WTC11 (cell line): ENCODE results near the gene SHCBP1. TPM values are rescaled to one million over a fixed set of nuclear protein-coding genes. Genes with fewer than 3 reads are reported as not detected.

Experiments
- ATAC-seq: fragments of 200-7000 bp; cut with Tn5 transposase; 2 replicates; pipeline ENCODE4 v1.10.0; 2021; ENCODE audit warnings: mild to moderate bottlenecking, moderate library complexity
- CTCF ChIA-PET: fragments of 300-600 bp; sonication (Branson Sonifier 250); formaldehyde crosslinking; loops from one replicate; lab custom pipeline; 2021; ENCODE audit warnings: antibody characterized with exemption; lab: Charles Lee
- POLR2A ChIA-PET: fragments of 350-600 bp; sonication (Branson Sonifier 250); formaldehyde crosslinking; loops from one replicate; lab custom pipeline; 2021; ENCODE audit warnings: antibody characterized with exemption; lab: Charles Lee
- DNase-seq: peaks from one replicate; pipeline ENCODE4 v3.0.0; 2021; ENCODE audit warnings: low spot score
- H3K27ac Mint-ChIP-seq: 2 replicates; pipeline ENCODE4 v1.8.0; 2021; ENCODE audit warnings: mixed read lengths
- H3K27me3 Mint-ChIP-seq: 2 replicates; pipeline ENCODE4 v1.8.0; 2021; ENCODE audit warnings: low read depth, mild to moderate bottlenecking, moderate library complexity, mixed read lengths
- H3K36me3 Mint-ChIP-seq: 2 replicates; pipeline ENCODE4 v1.8.0; 2021; ENCODE audit warnings: mixed read lengths
- H3K4me1 Mint-ChIP-seq: 2 replicates; pipeline ENCODE4 v1.8.0; 2022; ENCODE audit warnings: mixed read lengths
- H3K4me3 Mint-ChIP-seq: 2 replicates; pipeline ENCODE4 v1.8.0; 2021; ENCODE audit warnings: mild to moderate bottlenecking, moderate library complexity, mixed read lengths
- H3K9me3 Mint-ChIP-seq: 2 replicates; pipeline ENCODE4 v1.8.0; 2021; ENCODE audit warnings: mixed read lengths
- ATF1 ChIP-seq: sonication (generic); formaldehyde crosslinking; IDR thresholded peaks from 2 replicates; pipeline ENCODE4 v1.8.1; 2023; ENCODE audit warnings: mild to moderate bottlenecking, moderate library complexity, missing genetic modification reagents
- CREB1 ChIP-seq: sonication (generic); formaldehyde crosslinking; IDR thresholded peaks from 2 replicates; pipeline ENCODE4 v1.8.0; 2023; ENCODE audit warnings: mild to moderate bottlenecking, missing genetic modification reagents
- ESRRA ChIP-seq: sonication (generic); formaldehyde crosslinking; IDR thresholded peaks from 2 replicates; pipeline ENCODE4 v1.8.1; 2022; ENCODE audit warnings: mild to moderate bottlenecking, missing genetic modification reagents, borderline replicate concordance
- GTF2I ChIP-seq: fragments of 250-450 bp; sonication (Bioruptor Pico); conservative IDR thresholded peaks from 2 replicates; pipeline ENCODE4 v1.4.0; 2021; ENCODE audit warnings: mild to moderate bottlenecking
- JUN ChIP-seq: sonication (generic); formaldehyde crosslinking; IDR thresholded peaks from 2 replicates; pipeline ENCODE4 v1.8.0; 2023; ENCODE audit warnings: mild to moderate bottlenecking, missing genetic modification reagents
- SMAD3 ChIP-seq: sonication (generic); formaldehyde crosslinking; IDR thresholded peaks from 2 replicates; pipeline ENCODE4 v1.8.0; 2022; ENCODE audit warnings: missing genetic modification reagents, mild to moderate bottlenecking, borderline replicate concordance
- TEAD1 ChIP-seq: sonication (generic); formaldehyde crosslinking; IDR thresholded peaks from 2 replicates; pipeline ENCODE4 v1.8.0; 2022; ENCODE audit warnings: mild to moderate bottlenecking, missing genetic modification reagents
- ZNF232 ChIP-seq: sonication (generic); formaldehyde crosslinking; IDR thresholded peaks from 2 replicates; pipeline ENCODE4 v1.8.0; 2022; ENCODE audit warnings: mild to moderate bottlenecking, missing genetic modification reagents
- ZNF317 ChIP-seq: sonication (generic); formaldehyde crosslinking; IDR thresholded peaks from 2 replicates; pipeline ENCODE4 v1.8.1; 2023; ENCODE audit warnings: low read depth, mild to moderate bottlenecking, moderate library complexity, missing genetic modification reagents, borderline replicate concordance
- total RNA-seq: library from RNA; stranded (reverse); gene quantifications from 3 replicates; pipeline ENCODE4 v1.2.3, GENCODE V29; 2021
- TF ChIP-seq, protein P1 (sequence below): sonication (generic); formaldehyde crosslinking; IDR thresholded peaks from 2 replicates; pipeline ENCODE4 v1.8.1; 2023; ENCODE audit warnings: mild to moderate bottlenecking, missing genetic modification reagents, moderate library complexity
- TF ChIP-seq, protein P2 (sequence below): sonication (generic); formaldehyde crosslinking; IDR thresholded peaks from 2 replicates; pipeline ENCODE4 v1.8.1; 2022; ENCODE audit warnings: missing genetic modification reagents, borderline replicate concordance
- TF ChIP-seq, protein P3 (sequence below): sonication (generic); formaldehyde crosslinking; conservative IDR thresholded peaks from 2 replicates; pipeline ENCODE4 v1.8.1; 2022; ENCODE audit warnings: mild to moderate bottlenecking, missing genetic modification reagents
- TF ChIP-seq, protein P4 (sequence below): sonication (generic); formaldehyde crosslinking; IDR thresholded peaks from 2 replicates; pipeline ENCODE4 v1.8.1; 2023; ENCODE audit warnings: mild to moderate bottlenecking, missing genetic modification reagents, moderate library complexity
- TF ChIP-seq, protein P5 (sequence below): fragments of 250-450 bp; sonication (Bioruptor Pico); IDR thresholded peaks from 2 replicates; pipeline ENCODE4 v1.9.0; 2021; ENCODE audit warnings: moderate library complexity, mild to moderate bottlenecking, inconsistent platforms, borderline replicate concordance
- TF ChIP-seq, protein P6 (sequence below): sonication (generic); formaldehyde crosslinking; IDR thresholded peaks from 2 replicates; pipeline ENCODE4 v1.8.0; 2022; ENCODE audit warnings: missing genetic modification reagents

The SHCBP1 gene
- total RNA-seq, 1 experiment from 2014 or later = 20.2 TPM

DNA sequence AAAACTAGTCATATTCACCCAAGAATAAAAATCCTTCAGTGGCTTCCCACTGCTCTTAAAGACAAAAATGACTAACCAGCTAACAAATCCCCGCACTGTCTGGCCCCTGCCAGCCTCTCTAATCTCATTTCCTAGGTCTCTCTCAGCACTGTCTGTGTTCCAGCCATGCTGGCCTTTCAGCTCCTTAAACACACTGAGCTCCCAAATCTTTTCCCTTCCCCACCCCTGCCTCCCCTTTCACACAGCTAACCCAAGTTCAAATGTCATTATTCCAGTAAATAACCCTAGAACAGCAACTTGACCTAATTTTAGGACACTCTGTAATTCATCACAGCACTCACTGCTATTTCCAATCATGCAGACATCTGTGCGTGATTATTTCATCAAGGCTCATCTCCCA, 7.8 kb downstream of the SHCBP1 start:
- Mint-ChIP-seq H3K27me3 (no peaks in the 10 kb centered on the region), H3K36me3 (peaks cover 50% of the 10 kb centered on the region), H3K27ac (no peak overlapping the region), H3K4me1 (peaks cover 3% of the 10 kb centered on the region; the same call in 1 of the 2 replicates), H3K4me3 (no peak overlapping the region), H3K9me3 (no peaks in the 10 kb centered on the region)
- no peak for ATAC-seq
- ChIA-PET CTCF (interaction anchor here (0.6 kb wide), 1 partner anchor 59 kb away, joined by 3 read pairs; no protein-coding TSS in a partner anchor), POLR2A (interaction anchor here (1.2 kb wide), 1 partner anchor 8 kb away, joined by 3 read pairs; the partner anchor contains the start of gene SHCBP1)
- DNase-seq = no peak
- TF ChIP-seq SMAD3 (no peak), ATF1 (no peak), GTF2I (CRISPR knock-in tag) (no peak)
- TF ChIP-seq, protein P1, sequence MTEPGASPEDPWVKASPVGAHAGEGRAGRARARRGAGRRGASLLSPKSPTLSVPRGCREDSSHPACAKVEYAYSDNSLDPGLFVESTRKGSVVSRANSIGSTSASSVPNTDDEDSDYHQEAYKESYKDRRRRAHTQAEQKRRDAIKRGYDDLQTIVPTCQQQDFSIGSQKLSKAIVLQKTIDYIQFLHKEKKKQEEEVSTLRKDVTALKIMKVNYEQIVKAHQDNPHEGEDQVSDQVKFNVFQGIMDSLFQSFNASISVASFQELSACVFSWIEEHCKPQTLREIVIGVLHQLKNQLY (CRISPR knock-in tag) = no peak

DNA sequence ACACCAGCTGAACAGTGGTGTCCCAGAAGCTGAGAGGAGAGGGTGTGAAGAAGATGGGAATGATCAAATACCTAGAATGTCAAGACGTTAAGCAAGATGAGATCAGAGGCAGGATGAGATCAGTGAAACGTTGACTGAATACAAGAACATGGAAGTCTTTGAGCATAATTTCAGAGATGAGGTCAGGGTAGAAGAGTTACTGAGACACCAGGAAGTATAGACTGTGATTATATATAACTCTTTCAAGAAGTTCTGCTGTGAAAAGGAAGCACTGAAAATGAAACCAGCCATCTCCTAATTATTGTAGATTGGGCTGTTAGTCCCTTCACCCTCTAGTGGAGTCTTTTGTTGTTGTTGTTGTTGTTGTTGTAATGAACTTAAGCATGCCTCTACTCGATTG, 9.1 kb downstream of the SHCBP1 start:
- ChIA-PET POLR2A (no interaction called here), CTCF (no interaction called here)
- no peak for DNase-seq
- no peak overlapping the region for H3K27ac Mint-ChIP-seq
- TF ChIP-seq, protein P2, sequence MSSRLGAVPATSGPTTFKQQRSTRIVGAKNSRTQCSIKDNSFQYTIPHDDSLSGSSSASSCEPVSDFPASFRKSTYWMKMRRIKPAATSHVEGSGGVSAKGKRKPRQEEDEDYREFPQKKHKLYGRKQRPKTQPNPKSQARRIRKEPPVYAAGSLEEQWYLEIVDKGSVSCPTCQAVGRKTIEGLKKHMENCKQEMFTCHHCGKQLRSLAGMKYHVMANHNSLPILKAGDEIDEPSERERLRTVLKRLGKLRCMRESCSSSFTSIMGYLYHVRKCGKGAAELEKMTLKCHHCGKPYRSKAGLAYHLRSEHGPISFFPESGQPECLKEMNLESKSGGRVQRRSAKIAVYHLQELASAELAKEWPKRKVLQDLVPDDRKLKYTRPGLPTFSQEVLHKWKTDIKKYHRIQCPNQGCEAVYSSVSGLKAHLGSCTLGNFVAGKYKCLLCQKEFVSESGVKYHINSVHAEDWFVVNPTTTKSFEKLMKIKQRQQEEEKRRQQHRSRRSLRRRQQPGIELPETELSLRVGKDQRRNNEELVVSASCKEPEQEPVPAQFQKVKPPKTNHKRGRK (CRISPR knock-in tag) = no peak
- no peaks in the 10 kb centered on the region for H3K9me3 Mint-ChIP-seq
- ATAC-seq = no peak
- peaks cover 49% of the 10 kb centered on the region for H3K36me3 Mint-ChIP-seq
- H3K4me3 Mint-ChIP-seq = no peak overlapping the region
- no peaks in the 10 kb centered on the region for H3K27me3 Mint-ChIP-seq
- no peaks in the 10 kb centered on the region for H3K4me1 Mint-ChIP-seq

DNA sequence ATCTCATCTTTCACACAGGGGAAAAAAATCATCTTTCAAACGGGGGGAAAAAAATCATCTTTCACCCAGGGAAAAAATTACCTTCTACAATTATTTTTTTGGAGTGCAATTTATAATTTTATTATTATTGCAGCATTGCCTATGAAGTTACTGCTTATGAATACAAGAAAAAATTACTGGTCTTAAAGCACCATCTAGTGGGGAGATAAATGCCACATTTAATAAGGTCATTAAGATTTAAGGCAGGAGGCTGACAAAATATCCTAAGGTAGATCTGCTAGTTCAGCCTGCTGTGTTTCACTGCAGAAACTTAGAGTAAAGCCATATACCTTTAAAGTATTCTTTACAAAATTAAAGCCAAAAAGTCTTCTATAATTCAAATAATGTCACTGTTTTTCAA, 13.7 kb downstream of the SHCBP1 start:
- no peak overlapping the region for H3K27ac Mint-ChIP-seq
- no peaks in the 10 kb centered on the region for H3K9me3 Mint-ChIP-seq
- H3K36me3 Mint-ChIP-seq = peaks cover 50% of the 10 kb centered on the region
- H3K4me1 Mint-ChIP-seq = no peaks in the 10 kb centered on the region
- DNase-seq (no peak), ATAC-seq (no peak)
- POLR2A ChIA-PET = no interaction called here
- no peaks in the 10 kb centered on the region for H3K27me3 Mint-ChIP-seq
- TF ChIP-seq ZNF317 (CRISPR knock-in tag) = no peak
- no peak for TF ChIP-seq ATF1
- TF ChIP-seq, protein P3, sequence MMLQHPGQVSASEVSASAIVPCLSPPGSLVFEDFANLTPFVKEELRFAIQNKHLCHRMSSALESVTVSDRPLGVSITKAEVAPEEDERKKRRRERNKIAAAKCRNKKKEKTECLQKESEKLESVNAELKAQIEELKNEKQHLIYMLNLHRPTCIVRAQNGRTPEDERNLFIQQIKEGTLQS (CRISPR knock-in tag) = no peak
- TF ChIP-seq ZNF232 = no peak
- TF ChIP-seq, protein P4, sequence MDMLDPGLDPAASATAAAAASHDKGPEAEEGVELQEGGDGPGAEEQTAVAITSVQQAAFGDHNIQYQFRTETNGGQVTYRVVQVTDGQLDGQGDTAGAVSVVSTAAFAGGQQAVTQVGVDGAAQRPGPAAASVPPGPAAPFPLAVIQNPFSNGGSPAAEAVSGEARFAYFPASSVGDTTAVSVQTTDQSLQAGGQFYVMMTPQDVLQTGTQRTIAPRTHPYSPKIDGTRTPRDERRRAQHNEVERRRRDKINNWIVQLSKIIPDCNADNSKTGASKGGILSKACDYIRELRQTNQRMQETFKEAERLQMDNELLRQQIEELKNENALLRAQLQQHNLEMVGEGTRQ (CRISPR knock-in tag) = no peak
- no peak for TF ChIP-seq CREB1 (CRISPR knock-in tag)
- TF ChIP-seq JUN (CRISPR knock-in tag) = no peak
- TF ChIP-seq ESRRA (CRISPR knock-in tag) = no peak
- TF ChIP-seq, protein P5, sequence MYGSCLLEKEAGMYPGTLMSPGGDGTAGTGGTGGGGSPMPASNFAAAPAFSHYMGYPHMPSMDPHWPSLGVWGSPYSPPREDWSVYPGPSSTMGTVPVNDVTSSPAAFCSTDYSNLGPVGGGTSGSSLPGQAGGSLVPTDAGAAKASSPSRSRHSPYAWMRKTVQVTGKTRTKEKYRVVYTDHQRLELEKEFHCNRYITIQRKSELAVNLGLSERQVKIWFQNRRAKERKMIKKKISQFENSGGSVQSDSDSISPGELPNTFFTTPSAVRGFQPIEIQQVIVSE (CRISPR knock-in tag) = no peak
- no peak for TF ChIP-seq SMAD3
- TF ChIP-seq TEAD1 (CRISPR knock-in tag) = no peak
- TF ChIP-seq, protein P6, sequence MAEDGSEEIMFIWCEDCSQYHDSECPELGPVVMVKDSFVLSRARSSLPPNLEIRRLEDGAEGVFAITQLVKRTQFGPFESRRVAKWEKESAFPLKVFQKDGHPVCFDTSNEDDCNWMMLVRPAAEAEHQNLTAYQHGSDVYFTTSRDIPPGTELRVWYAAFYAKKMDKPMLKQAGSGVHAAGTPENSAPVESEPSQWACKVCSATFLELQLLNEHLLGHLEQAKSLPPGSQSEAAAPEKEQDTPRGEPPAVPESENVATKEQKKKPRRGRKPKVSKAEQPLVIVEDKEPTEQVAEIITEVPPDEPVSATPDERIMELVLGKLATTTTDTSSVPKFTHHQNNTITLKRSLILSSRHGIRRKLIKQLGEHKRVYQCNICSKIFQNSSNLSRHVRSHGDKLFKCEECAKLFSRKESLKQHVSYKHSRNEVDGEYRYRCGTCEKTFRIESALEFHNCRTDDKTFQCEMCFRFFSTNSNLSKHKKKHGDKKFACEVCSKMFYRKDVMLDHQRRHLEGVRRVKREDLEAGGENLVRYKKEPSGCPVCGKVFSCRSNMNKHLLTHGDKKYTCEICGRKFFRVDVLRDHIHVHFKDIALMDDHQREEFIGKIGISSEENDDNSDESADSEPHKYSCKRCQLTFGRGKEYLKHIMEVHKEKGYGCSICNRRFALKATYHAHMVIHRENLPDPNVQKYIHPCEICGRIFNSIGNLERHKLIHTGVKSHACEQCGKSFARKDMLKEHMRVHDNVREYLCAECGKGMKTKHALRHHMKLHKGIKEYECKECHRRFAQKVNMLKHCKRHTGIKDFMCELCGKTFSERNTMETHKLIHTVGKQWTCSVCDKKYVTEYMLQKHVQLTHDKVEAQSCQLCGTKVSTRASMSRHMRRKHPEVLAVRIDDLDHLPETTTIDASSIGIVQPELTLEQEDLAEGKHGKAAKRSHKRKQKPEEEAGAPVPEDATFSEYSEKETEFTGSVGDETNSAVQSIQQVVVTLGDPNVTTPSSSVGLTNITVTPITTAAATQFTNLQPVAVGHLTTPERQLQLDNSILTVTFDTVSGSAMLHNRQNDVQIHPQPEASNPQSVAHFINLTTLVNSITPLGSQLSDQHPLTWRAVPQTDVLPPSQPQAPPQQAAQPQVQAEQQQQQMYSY (CRISPR knock-in tag) = no peak
- H3K4me3 Mint-ChIP-seq = no peak overlapping the region
- CTCF ChIA-PET = no interaction called here
